DND-41 (cell line): Measurements from ENCODE around the gene LINGO1.

Experiments
- ATAC-seq: fragments of 200-7000 bp; cut with Tn5 transposase; 3 replicates; pipeline ENCODE4 v1.9.1; 2021; ENCODE audit warnings: low read depth; ENCODE audit not compliant: insufficient read depth
- DNase-seq: peaks from one replicate; pipeline ENCODE4 v3.0.0-alpha.2; 2020
- H2AFZ ChIP-seq: 2 replicates; pipeline ENCODE4 v1.6.0; 2012; ENCODE audit warnings: low read depth, low read length
- H3K27ac ChIP-seq: 2 replicates; pipeline ENCODE4 v1.5.1; 2012; ENCODE audit warnings: low read length, inconsistent platforms
- H3K27me3 ChIP-seq: fragments of 200-600 bp; sonication (generic); 2 replicates; pipeline ENCODE4 v1.6.0; 2012; ENCODE audit warnings: low read length, mild to moderate bottlenecking, inconsistent platforms; ENCODE audit not compliant: insufficient read depth, poor library complexity
- H3K36me3 ChIP-seq: 2 replicates; pipeline ENCODE4 v1.5.1; 2012; ENCODE audit warnings: low read length, inconsistent platforms; ENCODE audit not compliant: insufficient read depth
- H3K4me1 ChIP-seq: 2 replicates; pipeline ENCODE4 v1.5.1; 2012; ENCODE audit warnings: mild to moderate bottlenecking, low read length; ENCODE audit not compliant: insufficient read depth
- H3K4me2 ChIP-seq: 2 replicates; pipeline ENCODE4 v1.6.0; 2012; ENCODE audit warnings: mild to moderate bottlenecking, moderate library complexity, low read length, inconsistent platforms; ENCODE audit not compliant: insufficient read depth
- H3K4me3 ChIP-seq, 2 experiments: fragments of 200-600 bp in 1 of 2; shearing (Covaris generic) in 1 of 2; 2 replicates each; pipeline ENCODE4 v1.5.1; 2012 to 2016; ENCODE audit warnings: inconsistent platforms in 2 of 2, low read length in 2 of 2, mild to moderate bottlenecking in 2 of 2, low read depth in 1 of 2, moderate library complexity in 1 of 2
- H3K79me2 ChIP-seq: 2 replicates; pipeline ENCODE4 v1.6.0; 2012; ENCODE audit warnings: low read length, inconsistent platforms; ENCODE audit not compliant: insufficient read depth
- H3K9ac ChIP-seq: 2 replicates; pipeline ENCODE4 v1.6.0; 2012; ENCODE audit warnings: low read depth, mild to moderate bottlenecking, inconsistent platforms, low read length, moderate library complexity
- H3K9me3 ChIP-seq: 2 replicates; pipeline ENCODE4 v1.5.1; 2012; ENCODE audit warnings: low read length, moderate library complexity, mild to moderate bottlenecking, inconsistent platforms; ENCODE audit not compliant: insufficient read depth, severe bottlenecking
- H4K20me1 ChIP-seq: 2 replicates; pipeline ENCODE4 v1.6.0; 2012; ENCODE audit warnings: low read length; ENCODE audit not compliant: insufficient read depth
- EZH2 ChIP-seq: IDR thresholded peaks from 3 replicates; pipeline ENCODE4 v1.6.1; 2012; ENCODE audit warnings: borderline replicate concordance, low read depth, mild to moderate bottlenecking, moderate library complexity, low read length, inconsistent platforms; ENCODE audit not compliant: severe bottlenecking
- TF ChIP-seq, protein P1 (sequence below): IDR thresholded peaks from 2 replicates; pipeline ENCODE4 v1.5.1; 2012; ENCODE audit warnings: borderline replicate concordance, low read length, moderate library complexity, mild to moderate bottlenecking; ENCODE audit not compliant: poor library complexity, severe bottlenecking; ENCODE audit errors: extremely low read depth

Gene LINGO1

GRCh38 chr15:77577366-77577950 lies 55.3 kb downstream of the LINGO1 start:
- no peak overlapping the region for H3K27ac ChIP-seq
- H3K27me3 ChIP-seq = no peaks in the 10 kb centered on the region
- H3K4me1 ChIP-seq = no peaks in the 10 kb centered on the region
- H3K4me2 ChIP-seq = no peak overlapping the region
- no peak overlapping the region for H3K9ac ChIP-seq
- ATAC-seq (no peak), DNase-seq (no peak)
- H2AFZ ChIP-seq = no peak overlapping the region
- H3K36me3 ChIP-seq = no peaks in the 10 kb centered on the region
- no peaks in the 10 kb centered on the region for H3K79me2 ChIP-seq
- no peaks in the 10 kb centered on the region for H3K9me3 ChIP-seq
- TF ChIP-seq, protein P1, sequence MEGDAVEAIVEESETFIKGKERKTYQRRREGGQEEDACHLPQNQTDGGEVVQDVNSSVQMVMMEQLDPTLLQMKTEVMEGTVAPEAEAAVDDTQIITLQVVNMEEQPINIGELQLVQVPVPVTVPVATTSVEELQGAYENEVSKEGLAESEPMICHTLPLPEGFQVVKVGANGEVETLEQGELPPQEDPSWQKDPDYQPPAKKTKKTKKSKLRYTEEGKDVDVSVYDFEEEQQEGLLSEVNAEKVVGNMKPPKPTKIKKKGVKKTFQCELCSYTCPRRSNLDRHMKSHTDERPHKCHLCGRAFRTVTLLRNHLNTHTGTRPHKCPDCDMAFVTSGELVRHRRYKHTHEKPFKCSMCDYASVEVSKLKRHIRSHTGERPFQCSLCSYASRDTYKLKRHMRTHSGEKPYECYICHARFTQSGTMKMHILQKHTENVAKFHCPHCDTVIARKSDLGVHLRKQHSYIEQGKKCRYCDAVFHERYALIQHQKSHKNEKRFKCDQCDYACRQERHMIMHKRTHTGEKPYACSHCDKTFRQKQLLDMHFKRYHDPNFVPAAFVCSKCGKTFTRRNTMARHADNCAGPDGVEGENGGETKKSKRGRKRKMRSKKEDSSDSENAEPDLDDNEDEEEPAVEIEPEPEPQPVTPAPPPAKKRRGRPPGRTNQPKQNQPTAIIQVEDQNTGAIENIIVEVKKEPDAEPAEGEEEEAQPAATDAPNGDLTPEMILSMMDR = no peak
- no peak for TF ChIP-seq EZH2
- H4K20me1 ChIP-seq = no peaks in the 10 kb centered on the region
- no peak overlapping the region for H3K4me3 ChIP-seq

GRCh38 chr15:77576538-77576937 lies 56.2 kb downstream of the LINGO1 start:
- TF ChIP-seq, protein P1 = no peak
- TF ChIP-seq EZH2 = no peak
- Histone ChIP-seq H3K27ac (no peak overlapping the region), H3K9ac (no peak overlapping the region), H3K4me2 (no peak overlapping the region), H3K9me3 (no peaks in the 10 kb centered on the region), H2AFZ (no peak overlapping the region), H4K20me1 (no peaks in the 10 kb centered on the region), H3K4me3 (no peak overlapping the region), H3K4me1 (no peaks in the 10 kb centered on the region), H3K27me3 (no peaks in the 10 kb centered on the region), H3K79me2 (no peaks in the 10 kb centered on the region), H3K36me3 (no peaks in the 10 kb centered on the region)
- ATAC-seq = no peak
- no peak for DNase-seq

- ATAC-seq (no peak), DNase-seq (no peak)
- Histone ChIP-seq H3K27me3 (no peaks in the 10 kb centered on the region), H3K27ac (no peak overlapping the region), H4K20me1 (no peaks in the 10 kb centered on the region), H3K79me2 (no peaks in the 10 kb centered on the region), H3K9me3 (no peaks in the 10 kb centered on the region), H3K9ac (no peak overlapping the region), H3K4me2 (no peak overlapping the region), H3K4me3 (no peak overlapping the region), H3K36me3 (no peaks in the 10 kb centered on the region), H3K4me1 (no peaks in the 10 kb centered on the region), H2AFZ (no peak overlapping the region)
- TF ChIP-seq EZH2 = no peak
- TF ChIP-seq, protein P1 = no peak
These were observed 57.3 kb downstream of the LINGO1 start for GRCh38 chr15:77575203-77575934.
